HFFc6 (cell line): ENCODE measurements around the gene OAS3. TPM values are rescaled to one million over a fixed set of nuclear protein-coding genes. Genes with fewer than 3 reads are reported as not detected.
"Not testable (repeated sequence)": the region's sequence is repeated elsewhere in the genome, so short reads cannot be mapped to it uniquely, and the experiment has no call there.

Experiments used
- DNase-seq: peaks from one replicate; pipeline ENCODE4 v3.0.0-alpha.2; 2018
- H3K27ac Mint-ChIP-seq: 2 replicates; pipeline ENCODE4 v1.8.0; 2020; ENCODE audit warnings: mild to moderate bottlenecking, mixed read lengths
- H3K27me3 Mint-ChIP-seq: 2 replicates; pipeline ENCODE4 v1.8.0; 2021; ENCODE audit warnings: mild to moderate bottlenecking, moderate library complexity, mixed read lengths; ENCODE audit not compliant: insufficient read depth
- H3K36me3 Mint-ChIP-seq: 2 replicates; pipeline ENCODE4 v1.8.0; 2021; ENCODE audit warnings: low read depth, mixed read lengths
- H3K4me1 Mint-ChIP-seq: 2 replicates; pipeline ENCODE4 v1.8.0; 2020; ENCODE audit warnings: low read depth, mixed read lengths
- H3K4me3 Mint-ChIP-seq: 2 replicates; pipeline ENCODE4 v1.8.0; 2020; ENCODE audit warnings: mild to moderate bottlenecking, moderate library complexity, mixed read lengths
- H3K9me3 Mint-ChIP-seq: 2 replicates; pipeline ENCODE4 v1.8.0; 2020; ENCODE audit warnings: mild to moderate bottlenecking, mixed read lengths
- total RNA-seq, 6 experiments: library from RNA; stranded (reverse); fragmentation: NEBNext Ultra II Directional; extraction: Animal tissue kit (Norgen Biotek cat#: 25700); gene quantifications; 2 replicates in 1 of 6; 3 replicates in 5 of 6; pipeline ENCODE4 v1.2.3, GENCODE V29; 2021
- TF ChIP-seq, protein P1 (sequence below): fragments of 200-600 bp; sonication (generic); IDR thresholded peaks from 2 replicates; pipeline ENCODE4 v1.5.0; 2021; ENCODE audit warnings: antibody characterized with exemption, mild to moderate bottlenecking

The OAS3 gene
- total RNA-seq, 6 experiments from 2014 or later = 3.3 to 11.3 (median 9.0) TPM

DNA sequence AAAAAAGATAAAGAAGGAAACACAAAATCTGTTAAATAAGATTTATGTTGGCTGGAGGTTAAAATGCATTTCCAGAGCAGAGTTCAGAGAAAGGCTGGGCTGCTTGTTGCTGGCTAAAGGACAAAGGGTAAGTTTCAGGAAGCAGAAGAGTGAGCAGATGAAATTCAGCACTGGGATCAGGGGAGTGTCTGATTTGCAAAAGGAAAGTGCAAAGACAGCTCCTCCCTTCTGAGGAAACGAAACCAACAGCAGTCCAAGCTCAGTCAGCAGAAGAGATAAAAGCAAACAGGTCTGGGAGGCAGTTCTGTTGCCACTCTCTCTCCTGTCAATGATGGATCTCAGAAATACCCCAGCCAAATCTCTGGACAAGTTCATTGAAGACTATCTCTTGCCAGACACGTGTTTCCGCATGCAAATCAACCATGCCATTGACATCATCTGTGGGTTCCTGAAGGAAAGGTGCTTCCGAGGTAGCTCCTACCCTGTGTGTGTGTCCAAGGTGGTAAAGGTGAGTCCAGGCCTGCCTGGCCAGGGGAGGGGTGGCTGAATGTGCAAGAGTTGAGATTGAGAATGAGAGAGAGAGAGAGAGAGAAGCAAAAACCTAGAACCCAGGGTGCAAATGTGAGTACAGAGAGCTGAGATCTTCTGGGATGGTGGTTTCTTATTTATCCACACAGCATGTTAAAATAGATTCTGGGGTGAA lies 31.4 kb upstream of the OAS3 start, which contains the start of gene OAS1:
OAS1 (plus strand) TSS at position 251 of the 703 bp plus-strand sequence; CDS start at position 329, 78 bp downstream.
- Mint-ChIP-seq H3K27ac (no peak within 1 kb of the TSS), H3K4me1 (peaks cover 10% of the 10 kb centered on the region; the same call in 1 of the 2 replicates), H3K27me3 (peaks cover 9% of the 10 kb centered on the region), H3K4me3 (peak within 1 kb of the TSS; percentile 65), H3K9me3 (peaks cover 8% of the 10 kb centered on the region; the same call in 1 of the 2 replicates), H3K36me3 (no peaks in the 10 kb centered on the region)
- TF ChIP-seq, protein P1, sequence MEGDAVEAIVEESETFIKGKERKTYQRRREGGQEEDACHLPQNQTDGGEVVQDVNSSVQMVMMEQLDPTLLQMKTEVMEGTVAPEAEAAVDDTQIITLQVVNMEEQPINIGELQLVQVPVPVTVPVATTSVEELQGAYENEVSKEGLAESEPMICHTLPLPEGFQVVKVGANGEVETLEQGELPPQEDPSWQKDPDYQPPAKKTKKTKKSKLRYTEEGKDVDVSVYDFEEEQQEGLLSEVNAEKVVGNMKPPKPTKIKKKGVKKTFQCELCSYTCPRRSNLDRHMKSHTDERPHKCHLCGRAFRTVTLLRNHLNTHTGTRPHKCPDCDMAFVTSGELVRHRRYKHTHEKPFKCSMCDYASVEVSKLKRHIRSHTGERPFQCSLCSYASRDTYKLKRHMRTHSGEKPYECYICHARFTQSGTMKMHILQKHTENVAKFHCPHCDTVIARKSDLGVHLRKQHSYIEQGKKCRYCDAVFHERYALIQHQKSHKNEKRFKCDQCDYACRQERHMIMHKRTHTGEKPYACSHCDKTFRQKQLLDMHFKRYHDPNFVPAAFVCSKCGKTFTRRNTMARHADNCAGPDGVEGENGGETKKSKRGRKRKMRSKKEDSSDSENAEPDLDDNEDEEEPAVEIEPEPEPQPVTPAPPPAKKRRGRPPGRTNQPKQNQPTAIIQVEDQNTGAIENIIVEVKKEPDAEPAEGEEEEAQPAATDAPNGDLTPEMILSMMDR = no peak
- no peak for DNase-seq

DNA sequence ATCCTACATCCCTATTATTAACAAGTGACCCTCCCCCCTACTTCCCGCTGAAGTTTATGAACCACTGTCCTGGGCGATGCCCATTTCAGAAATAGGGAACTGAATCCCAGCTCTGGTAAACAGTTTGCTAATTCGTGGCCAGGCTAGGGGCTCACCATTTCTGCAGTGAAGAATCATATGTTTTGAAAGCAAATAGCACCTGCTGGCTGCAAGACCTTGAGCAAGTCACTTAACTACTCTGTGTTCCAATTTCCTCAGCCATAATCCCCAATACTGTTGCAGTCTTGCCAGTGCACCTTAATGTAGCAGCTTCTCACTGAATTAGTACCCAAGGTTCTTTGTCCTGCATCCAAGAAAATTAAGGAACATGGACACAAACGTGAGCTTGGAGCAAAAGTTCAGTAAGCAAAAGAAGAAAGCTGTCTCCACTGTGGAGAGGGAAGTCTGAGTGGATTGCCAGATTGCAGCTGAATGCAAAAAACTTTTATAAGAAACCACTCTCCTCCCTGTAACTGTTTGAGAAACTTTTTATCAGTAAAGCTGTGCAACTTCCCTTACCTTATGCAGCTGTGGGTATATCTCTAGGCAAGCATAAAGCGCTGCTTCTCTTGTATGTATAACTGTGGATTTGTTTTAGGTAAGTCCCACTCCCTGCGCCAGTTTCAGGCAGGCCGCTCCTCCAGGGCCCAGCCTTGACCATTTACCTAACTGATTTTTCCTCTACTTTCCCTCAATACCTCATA lies 30.7 kb upstream of the OAS3 start:
- Mint-ChIP-seq H3K4me3 (peak overlapping the region; percentile 65; the same call in 1 of the 2 replicates), H3K27me3 (peaks cover 9% of the 10 kb centered on the region), H3K4me1 (peaks cover 10% of the 10 kb centered on the region; the same call in 1 of the 2 replicates), H3K27ac (no peak overlapping the region), H3K36me3 (no peaks in the 10 kb centered on the region), H3K9me3 (peaks cover 8% of the 10 kb centered on the region; the same call in 1 of the 2 replicates)
- DNase-seq = no peak
- TF ChIP-seq, protein P1 = no peak

DNA sequence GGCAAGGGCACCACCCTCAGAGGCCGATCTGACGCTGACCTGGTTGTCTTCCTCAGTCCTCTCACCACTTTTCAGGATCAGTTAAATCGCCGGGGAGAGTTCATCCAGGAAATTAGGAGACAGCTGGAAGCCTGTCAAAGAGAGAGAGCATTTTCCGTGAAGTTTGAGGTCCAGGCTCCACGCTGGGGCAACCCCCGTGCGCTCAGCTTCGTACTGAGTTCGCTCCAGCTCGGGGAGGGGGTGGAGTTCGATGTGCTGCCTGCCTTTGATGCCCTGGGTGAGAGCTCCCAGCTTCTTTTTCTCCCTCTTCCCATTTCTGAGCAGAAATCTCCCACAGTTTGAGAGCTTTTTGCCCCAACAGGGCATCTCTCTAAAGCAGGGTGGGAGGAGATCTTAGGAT lies 29.7 kb upstream of the OAS3 start:
- Mint-ChIP-seq H3K27me3 (peaks cover 5% of the 10 kb centered on the region), H3K4me1 (peaks cover 10% of the 10 kb centered on the region; the same call in 1 of the 2 replicates), H3K27ac (no peak overlapping the region), H3K4me3 (no peak overlapping the region), H3K36me3 (peaks cover 7% of the 10 kb centered on the region; the same call in 1 of the 2 replicates), H3K9me3 (peaks cover 18% of the 10 kb centered on the region)
- no peak for DNase-seq
- TF ChIP-seq, protein P1 = no peak

DNA sequence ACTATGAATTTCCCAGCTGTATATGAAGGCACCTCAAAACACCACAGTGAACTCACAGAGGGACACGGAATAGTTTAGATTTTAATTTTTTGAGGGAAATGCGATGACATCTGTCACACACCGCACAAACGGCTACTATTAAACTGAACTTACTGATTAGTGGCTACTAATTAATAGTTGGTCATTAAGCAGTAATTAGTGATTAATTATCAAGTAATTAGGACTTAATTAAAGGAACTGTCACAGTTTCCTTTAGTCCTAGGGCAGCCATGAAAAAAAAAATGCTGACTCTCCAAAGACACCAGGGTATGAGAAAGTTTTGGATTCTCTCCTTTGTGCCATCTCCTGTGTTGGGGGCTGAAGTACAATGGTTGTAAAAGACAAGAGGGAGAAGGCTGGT lies 28.6 kb upstream of the OAS3 start:
- H3K4me1 Mint-ChIP-seq = peaks cover 7% of the 10 kb centered on the region; the same call in 1 of the 2 replicates
- no peak overlapping the region for H3K4me3 Mint-ChIP-seq
- H3K9me3 Mint-ChIP-seq = peaks cover 24% of the 10 kb centered on the region
- TF ChIP-seq, protein P1 = no peak
- H3K27ac Mint-ChIP-seq = no peak overlapping the region
- H3K27me3 Mint-ChIP-seq = peaks cover 5% of the 10 kb centered on the region
- DNase-seq = no peak
- peaks cover 7% of the 10 kb centered on the region; the same call in 1 of the 2 replicates for H3K36me3 Mint-ChIP-seq

DNA sequence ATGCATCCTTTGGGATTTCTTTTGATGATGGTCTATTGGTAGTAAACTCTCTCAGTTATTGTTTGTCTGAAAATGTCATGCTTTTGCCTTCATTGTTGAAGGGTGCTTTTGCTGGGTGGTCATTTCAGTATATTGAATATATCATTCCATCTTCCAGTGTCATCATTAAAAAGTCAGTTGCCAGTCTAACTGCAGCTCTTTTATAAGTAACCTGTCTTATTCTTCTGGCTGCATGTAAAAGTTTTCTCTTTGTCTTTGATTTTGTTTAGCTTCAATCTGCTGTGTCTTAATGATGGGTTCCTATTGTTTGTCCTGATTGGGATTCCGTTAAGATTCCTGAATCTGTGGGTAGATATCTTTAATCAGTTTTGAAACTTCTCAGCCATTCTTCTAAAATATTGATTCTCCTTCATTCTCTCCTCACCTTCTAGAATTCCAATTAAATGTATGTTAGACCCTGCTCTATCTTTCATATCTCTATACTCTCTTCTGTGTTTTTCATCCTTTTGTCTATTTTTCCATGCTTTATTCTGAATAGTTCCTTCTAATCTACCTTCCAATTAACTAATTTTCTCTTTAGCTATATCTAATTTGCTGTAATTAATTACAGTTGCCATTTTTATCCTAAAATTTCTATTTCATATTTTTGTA lies 25.1 kb upstream of the OAS3 start:
- Mint-ChIP-seq H3K9me3 (peaks cover 24% of the 10 kb centered on the region), H3K27ac (no peak overlapping the region), H3K36me3 (peaks cover 7% of the 10 kb centered on the region; the same call in 1 of the 2 replicates), H3K27me3 (no peaks in the 10 kb centered on the region; the same call in none of the 2 replicates), H3K4me1 (no peaks in the 10 kb centered on the region), H3K4me3 (no peak overlapping the region)
- TF ChIP-seq, protein P1 = no peak
- no peak for DNase-seq

DNA sequence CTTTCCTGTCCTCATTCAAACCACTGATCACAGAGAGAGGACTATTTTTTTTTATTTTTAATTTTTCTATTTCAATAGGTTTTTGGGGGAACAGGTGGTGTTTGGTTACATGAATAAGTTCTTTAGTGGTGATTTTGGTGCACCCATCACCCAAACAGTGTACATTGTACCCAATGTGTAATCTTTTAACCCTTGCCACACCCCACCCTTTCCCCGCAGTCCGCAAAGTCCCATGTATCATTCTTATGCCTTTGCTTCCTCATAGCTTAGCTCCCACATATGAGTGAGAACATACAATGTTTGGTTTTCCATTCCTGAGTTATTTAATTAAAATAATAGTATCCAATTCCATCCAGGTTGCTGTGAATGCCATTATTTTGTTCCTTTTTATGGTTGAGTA lies 24.4 kb upstream of the OAS3 start:
- H3K4me3 Mint-ChIP-seq, H3K27me3 Mint-ChIP-seq, DNase-seq, H3K27ac Mint-ChIP-seq, H3K36me3 Mint-ChIP-seq, H3K4me1 Mint-ChIP-seq: not testable (repeated sequence)
- H3K9me3 Mint-ChIP-seq = peaks cover 24% of the 10 kb centered on the region
